ENCODE measurements around the gene ZNF692. TPM values are rescaled to one million over a fixed set of nuclear protein-coding genes. Genes with fewer than 3 reads are reported as not detected.
A peak's percentile ranks its signal among the peaks of the same experiment; 100 is the strongest.

The ZNF692 gene
- polyA plus RNA-seq, 4 donors = 26.6 to 65.8 (median 50.1) TPM

- no peak for DNase-seq (ENCODE audit: low read depth in 4 of 4, low spot score in 2 of 4)
Measured at GRCh38 chr1:248851390-248851789, 7.5 kb downstream of the ZNF692 start.

GRCh38 chr1:248850536-248851251 is 8.2 kb downstream of the ZNF692 start:
- DNase-seq (ENCODE audit: low read depth in 4 of 4, low spot score in 2 of 4) = no peak

DNA sequence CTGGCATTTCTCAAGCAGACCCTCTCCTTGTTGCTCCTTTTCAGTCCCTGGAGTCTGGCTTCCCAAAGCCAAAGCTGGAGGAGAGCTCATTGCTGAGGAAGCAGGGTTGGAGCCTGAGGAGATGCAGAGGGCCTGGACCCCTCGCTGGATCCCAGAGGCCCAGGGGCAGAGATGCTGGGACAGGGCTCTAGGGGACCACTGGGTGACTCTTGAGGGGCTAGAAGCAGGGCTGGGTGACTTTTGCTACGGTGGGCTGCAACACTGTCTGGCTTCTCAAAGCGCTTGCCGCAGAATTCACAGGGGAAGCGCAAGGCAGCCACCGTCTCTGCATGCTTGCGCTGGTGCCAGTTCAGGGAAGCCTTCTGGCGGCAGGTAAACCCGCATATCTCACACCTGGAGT is 8.8 kb downstream of the ZNF692 start:
- no peak for DNase-seq (ENCODE audit: low read depth in 4 of 4, low spot score in 2 of 4)

GRCh38 chr1:248849637-248850036 is 9.2 kb downstream of the ZNF692 start:
- no peak for DNase-seq (ENCODE audit: low read depth in 4 of 4, low spot score in 2 of 4)

- DNase-seq (ENCODE audit: low read depth in 4 of 4, low spot score in 2 of 4) = no peak
Measured at GRCh38 chr1:248849152-248849551, 9.7 kb downstream of the ZNF692 start.

DNA sequence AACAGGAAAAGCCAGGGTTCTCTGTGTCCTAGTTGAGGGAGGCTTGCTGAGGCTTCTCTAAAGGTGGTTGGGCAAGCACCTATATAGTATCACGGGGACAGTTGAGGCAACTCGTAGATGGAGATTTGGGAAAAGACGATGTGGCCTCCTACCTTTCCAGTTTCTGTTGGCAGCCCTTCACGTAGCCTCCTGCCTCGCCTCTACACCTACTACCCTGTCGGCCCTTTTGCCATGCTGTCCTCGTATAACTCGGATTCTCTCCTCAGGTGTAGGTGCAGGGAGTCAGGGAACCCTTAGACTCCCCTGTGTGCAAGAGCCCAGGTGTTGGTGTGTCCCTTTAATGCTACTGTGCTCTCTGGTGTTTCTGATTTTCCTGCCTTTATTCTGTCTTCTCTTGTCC is 10.3 kb downstream of the ZNF692 start:
- no peak for DNase-seq (ENCODE audit: low read depth in 4 of 4, low spot score in 2 of 4)

GRCh38 chr1:248847956-248848561 is 10.8 kb downstream of the ZNF692 start:
- no peak for DNase-seq (ENCODE audit: low read depth in 4 of 4, low spot score in 2 of 4)

- DNase-seq (ENCODE audit: low read depth in 4 of 4, low spot score in 2 of 4) = no peak
Measured at GRCh38 chr1:248847181-248847955, 11.5 kb downstream of the ZNF692 start.

GRCh38 chr1:248844526-248844925 is 14.4 kb downstream of the ZNF692 start:
- DNase-seq (ENCODE audit: low read depth in 4 of 4, low spot score in 2 of 4) = no peak

GRCh38 chr1:248843687-248844086 is 15.2 kb downstream of the ZNF692 start:
- no peak for DNase-seq (ENCODE audit: low read depth in 4 of 4, low spot score in 2 of 4)

- DNase-seq (ENCODE audit: low read depth in 4 of 4, low spot score in 2 of 4) = no peak
Measured at GRCh38 chr1:248842781-248843331, 16.0 kb downstream of the ZNF692 start.

- no peak for DNase-seq (ENCODE audit: low read depth in 4 of 4, low spot score in 2 of 4)
Measured at GRCh38 chr1:248841702-248842395, 17.0 kb downstream of the ZNF692 start.

DNA sequence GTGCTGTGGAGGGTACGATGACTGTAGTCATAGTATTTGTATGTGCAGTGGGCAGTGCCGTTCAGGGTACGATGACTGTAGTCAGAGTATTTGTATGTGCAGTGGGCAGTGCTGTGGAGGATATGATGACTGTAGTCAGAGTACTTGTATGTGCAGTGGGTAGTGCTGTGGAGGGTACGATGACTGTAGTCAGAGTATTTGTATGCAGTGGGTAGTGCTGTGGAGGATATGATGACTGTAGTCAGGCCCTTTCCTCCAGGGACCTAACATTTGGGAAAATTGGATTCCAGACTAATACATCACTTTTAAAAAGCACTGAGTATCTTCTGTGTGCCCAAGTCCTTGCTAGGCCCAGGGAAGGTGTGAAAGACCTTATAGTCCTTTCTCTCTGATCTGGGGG is 17.9 kb downstream of the ZNF692 start:
- DNase-seq (ENCODE audit: low read depth in 4 of 4, low spot score in 2 of 4) = no peak

DNA sequence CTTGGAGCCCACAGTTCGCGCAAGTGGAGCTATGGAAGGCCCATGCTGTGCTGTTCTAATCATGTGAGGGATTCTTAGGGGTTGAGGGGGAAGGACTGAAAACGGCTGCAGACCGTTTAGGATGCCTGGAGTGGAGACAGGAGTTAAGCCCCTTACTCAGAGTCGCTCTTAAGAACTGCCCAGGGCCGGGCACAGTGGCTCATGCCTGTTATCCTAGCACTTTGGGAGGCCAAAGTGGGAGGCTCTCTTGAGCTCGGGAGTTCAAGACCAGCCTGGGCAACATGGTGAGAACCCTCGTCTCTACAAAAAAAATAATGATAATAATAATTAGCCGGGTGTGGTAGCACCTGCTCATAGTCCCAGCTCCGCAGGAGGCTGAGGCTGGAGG is 19.7 kb downstream of the ZNF692 start:
- DNase-seq (ENCODE audit: low read depth in 4 of 4, low spot score in 2 of 4) = no peak

GRCh38 chr1:248838357-248839167 is 20.3 kb downstream of the ZNF692 start:
- peak; percentile 78 to 88 (median 84) for DNase-seq (ENCODE audit: low read depth in 4 of 4, low spot score in 2 of 4)

DNA sequence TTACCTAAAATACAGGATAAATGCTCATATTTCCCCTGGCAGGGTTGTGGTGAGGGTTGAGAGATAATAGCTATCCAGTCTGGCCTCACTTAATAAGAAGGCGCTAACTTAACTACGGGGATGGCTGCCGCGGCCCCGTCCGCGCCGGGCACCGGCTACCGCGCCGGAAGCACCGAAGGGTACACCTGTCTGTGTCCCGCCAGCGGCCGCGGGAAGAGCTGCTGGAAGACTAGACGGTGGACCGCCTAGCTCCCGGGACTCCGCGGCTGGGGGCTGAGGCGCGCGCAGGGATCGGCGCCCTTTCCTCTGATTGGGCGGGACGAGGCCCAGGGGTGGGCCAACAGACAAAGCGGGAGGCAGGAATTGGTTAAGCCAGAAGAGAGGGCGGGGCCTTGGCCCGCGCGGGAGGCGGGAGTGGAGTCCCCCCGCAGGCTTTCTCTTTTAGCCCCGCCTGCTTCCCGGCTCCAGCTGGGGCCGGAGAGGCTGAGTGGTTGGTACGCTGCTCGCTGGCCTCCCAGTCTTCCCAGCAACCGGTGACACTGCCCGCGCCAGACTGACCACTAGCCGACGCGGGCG is 21.0 kb downstream of the ZNF692 start, which contains the start of gene ZNF672:
Gene ZNF672, plus strand, starts transcription at position 444 of the 576 bp plus-strand sequence. CDS start 9,051 bp downstream, outside the sequence.
- DNase-seq (ENCODE audit: low read depth in 4 of 4, low spot score in 2 of 4) = peak; percentile 87 to 97 (median 94)

- DNase-seq (ENCODE audit: low read depth in 4 of 4, low spot score in 2 of 4) = no peak
Measured at GRCh38 chr1:248837045-248837780, 21.7 kb downstream of the ZNF692 start.

- DNase-seq (ENCODE audit: low read depth in 4 of 4, low spot score in 2 of 4) = no peak
Measured at GRCh38 chr1:248834343-248834940, 24.4 kb downstream of the ZNF692 start.

Measured in left renal cortex interstitium (tissue), 4 donors.